AG09309 (cell line): Measurements from ENCODE around the gene CAPN14.

Source experiments
- DNase-seq: peaks from one replicate; pipeline ENCODE4 v3.0.0-alpha.2; 2010; ENCODE audit warnings: low read depth
- H3K4me3 ChIP-seq: 2 replicates; pipeline ENCODE4 v1.5.1; 2011; ENCODE audit warnings: mild to moderate bottlenecking, low read depth, low read length, moderate library complexity; ENCODE audit not compliant: control insufficient read depth
- CTCF ChIP-seq: IDR thresholded peaks from 2 replicates; pipeline ENCODE4 v1.5.1; 2011; ENCODE audit warnings: mild to moderate bottlenecking, low read depth, low read length, inconsistent platforms; ENCODE audit not compliant: insufficient read depth, control insufficient read depth; ENCODE audit errors: missing control alignments

The CAPN14 gene

GRCh38 chr2:31141443-31142085, 75.8 kb downstream of the CAPN14 start:
- no peak overlapping the region for H3K4me3 ChIP-seq
- DNase-seq, result no peak
- no peak for TF ChIP-seq CTCF

- H3K4me3 ChIP-seq, result no peak overlapping the region
- no peak for TF ChIP-seq CTCF
- no peak for DNase-seq
Observed at GRCh38 chr2:31140151-31140550, 77.2 kb downstream of the CAPN14 start.

- H3K4me3 ChIP-seq, result no peak overlapping the region
- DNase-seq, result no peak
- no peak for TF ChIP-seq CTCF
Observed at GRCh38 chr2:31139671-31140070, 77.6 kb downstream of the CAPN14 start.

GRCh38 chr2:31138037-31138962, 79.0 kb downstream of the CAPN14 start, which contains the start of gene GALNT14:
Gene GALNT14 (minus strand): TSS chr2:31138440. CDS start chr2:31138086, 354 bp downstream.
- TF ChIP-seq CTCF, result peak; percentile 53
- DNase-seq, result no peak
- peak within 1 kb of the TSS; percentile 56 for H3K4me3 ChIP-seq

- no peak for DNase-seq
- no peak for TF ChIP-seq CTCF
- H3K4me3 ChIP-seq, result peak overlapping the region; percentile 56
Observed at GRCh38 chr2:31137211-31138036, 79.9 kb downstream of the CAPN14 start.

- no peak overlapping the region for H3K4me3 ChIP-seq
- no peak for DNase-seq
- no peak for TF ChIP-seq CTCF
Observed at GRCh38 chr2:31136732-31137131, 80.6 kb downstream of the CAPN14 start.
